ENCODE measurements around the gene PDE6C. TPM values are rescaled to one million over a fixed set of nuclear protein-coding genes. Genes with fewer than 3 reads are reported as not detected.

Gene PDE6C
- total RNA-seq, 2 donors from 2014 or later: not detected

DNA sequence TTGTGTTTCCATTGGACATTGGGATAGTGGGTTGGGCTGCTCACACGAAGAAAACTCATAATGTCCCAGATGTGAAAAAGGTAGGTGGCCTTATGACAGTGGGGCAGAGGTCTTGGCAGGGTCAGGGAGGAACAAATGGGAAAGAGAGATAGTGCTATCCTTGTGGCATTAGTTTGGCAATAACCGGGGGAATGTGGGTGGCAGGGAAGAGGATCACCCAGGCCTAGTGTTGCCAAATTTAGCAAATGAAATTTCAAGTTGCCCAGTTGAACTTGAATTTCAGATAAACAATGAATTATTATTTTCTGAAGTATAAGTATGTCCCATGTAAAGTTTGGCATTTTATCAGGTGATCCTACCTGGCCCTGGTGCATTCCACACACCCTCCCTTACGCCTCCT is 789 bp downstream of the PDE6C start:
- DNase-seq: no peak
- WGBS, 2 experiments (ENCODE audit: insufficient coverage in 1 of 2, insufficient read length in 1 of 2): 89 to 100% methylated on average over 1 to 3 of the region's 3 CpGs
- no peak overlapping the region for H3K9ac ChIP-seq (ENCODE audit: extremely low read depth, low read length, poor library complexity, severe bottlenecking)
- no peak overlapping the region for H3K4me3 ChIP-seq (ENCODE audit: low read length)
- no peaks in the 10 kb centered on the region for H3K9me3 Mint-ChIP-seq
- TF ChIP-seq, protein P1, sequence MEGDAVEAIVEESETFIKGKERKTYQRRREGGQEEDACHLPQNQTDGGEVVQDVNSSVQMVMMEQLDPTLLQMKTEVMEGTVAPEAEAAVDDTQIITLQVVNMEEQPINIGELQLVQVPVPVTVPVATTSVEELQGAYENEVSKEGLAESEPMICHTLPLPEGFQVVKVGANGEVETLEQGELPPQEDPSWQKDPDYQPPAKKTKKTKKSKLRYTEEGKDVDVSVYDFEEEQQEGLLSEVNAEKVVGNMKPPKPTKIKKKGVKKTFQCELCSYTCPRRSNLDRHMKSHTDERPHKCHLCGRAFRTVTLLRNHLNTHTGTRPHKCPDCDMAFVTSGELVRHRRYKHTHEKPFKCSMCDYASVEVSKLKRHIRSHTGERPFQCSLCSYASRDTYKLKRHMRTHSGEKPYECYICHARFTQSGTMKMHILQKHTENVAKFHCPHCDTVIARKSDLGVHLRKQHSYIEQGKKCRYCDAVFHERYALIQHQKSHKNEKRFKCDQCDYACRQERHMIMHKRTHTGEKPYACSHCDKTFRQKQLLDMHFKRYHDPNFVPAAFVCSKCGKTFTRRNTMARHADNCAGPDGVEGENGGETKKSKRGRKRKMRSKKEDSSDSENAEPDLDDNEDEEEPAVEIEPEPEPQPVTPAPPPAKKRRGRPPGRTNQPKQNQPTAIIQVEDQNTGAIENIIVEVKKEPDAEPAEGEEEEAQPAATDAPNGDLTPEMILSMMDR (conservative IDR thresholded peaks at IDR 0.05): no peak
- no peak overlapping the region for H3K27ac ChIP-seq (ENCODE audit: low read depth, low read length)
- peaks cover 2% of the 10 kb centered on the region for H3K4me1 ChIP-seq (ENCODE audit: control insufficient read depth, insufficient read depth, low read length)
- H3K4me3 Mint-ChIP-seq: no peak overlapping the region
- H3K27me3 Mint-ChIP-seq (ENCODE audit: insufficient read depth): peaks cover 6% of the 10 kb centered on the region
- H3K27me3 ChIP-seq (ENCODE audit: control insufficient read depth, insufficient read depth, low read length, poor library complexity, severe bottlenecking): peaks cover 9% of the 10 kb centered on the region
- H3K36me3 Mint-ChIP-seq (ENCODE audit: low read depth): no peaks in the 10 kb centered on the region
- H3K27ac Mint-ChIP-seq: no peak overlapping the region
- peaks cover 31% of the 10 kb centered on the region for H3K4me1 Mint-ChIP-seq
- H3K36me3 ChIP-seq (ENCODE audit: control insufficient read depth, insufficient read depth, low read length): no peaks in the 10 kb centered on the region
- H3K9me3 ChIP-seq (ENCODE audit: control insufficient read depth, low read length): no peaks in the 10 kb centered on the region

DNA sequence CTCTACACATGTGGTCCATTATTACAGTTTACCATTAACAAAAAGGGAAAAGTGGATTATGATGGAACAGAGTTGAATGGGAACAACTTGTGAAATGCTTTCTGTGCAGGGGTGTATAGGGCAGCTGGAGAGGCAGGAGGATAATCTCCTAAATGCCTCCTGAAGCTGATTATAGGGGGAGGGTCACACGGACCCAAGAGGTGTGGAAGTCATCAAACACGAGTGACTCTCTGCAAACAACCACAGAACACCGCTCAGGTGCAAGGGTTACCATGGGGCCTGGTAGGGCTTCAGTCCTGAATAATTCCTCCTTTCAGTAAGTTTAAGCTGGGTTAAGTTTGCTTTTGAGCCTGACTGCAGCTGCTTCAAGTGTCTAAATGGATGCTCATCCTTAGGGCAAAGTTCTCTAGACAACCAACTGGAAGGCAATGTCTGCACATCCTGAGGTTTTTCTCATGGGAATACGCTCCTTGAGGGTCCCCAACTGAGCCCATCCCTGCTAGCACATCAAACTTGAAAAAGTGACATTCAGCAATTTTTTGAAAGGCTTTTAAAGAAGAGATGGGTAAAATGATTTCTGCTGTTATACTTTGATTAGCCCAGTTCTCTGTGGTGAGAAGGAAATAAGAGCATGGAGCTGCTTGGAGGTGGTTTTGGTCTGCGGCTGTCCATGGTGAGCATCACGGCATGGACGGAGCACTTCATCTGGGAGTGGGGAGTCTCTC is 1.9 kb downstream of the PDE6C start:
- no peaks in the 10 kb centered on the region for H3K36me3 ChIP-seq (ENCODE audit: control insufficient read depth, insufficient read depth, low read length)
- no peak overlapping the region for H3K4me3 Mint-ChIP-seq
- no peak overlapping the region for H3K4me3 ChIP-seq (ENCODE audit: low read length)
- H3K9ac ChIP-seq (ENCODE audit: extremely low read depth, low read length, poor library complexity, severe bottlenecking): no peak overlapping the region
- H3K27me3 Mint-ChIP-seq (ENCODE audit: insufficient read depth): peaks cover 6% of the 10 kb centered on the region
- peaks cover 35% of the 10 kb centered on the region for H3K4me1 Mint-ChIP-seq
- no peak overlapping the region for H3K27ac ChIP-seq (ENCODE audit: low read depth, low read length)
- H3K9me3 ChIP-seq (ENCODE audit: control insufficient read depth, low read length): no peaks in the 10 kb centered on the region
- H3K9me3 Mint-ChIP-seq: no peaks in the 10 kb centered on the region
- peaks cover 5% of the 10 kb centered on the region for H3K27me3 ChIP-seq (ENCODE audit: control insufficient read depth, insufficient read depth, low read length, poor library complexity, severe bottlenecking)
- DNase-seq: no peak
- TF ChIP-seq, protein P1 (conservative IDR thresholded peaks at IDR 0.05): no peak
- WGBS, 2 experiments (ENCODE audit: insufficient coverage in 1 of 2, insufficient read length in 1 of 2): 81 to 89% methylated on average over 5 to 7 of the region's 7 CpGs
- no peak overlapping the region for H3K27ac Mint-ChIP-seq
- H3K4me1 ChIP-seq (ENCODE audit: control insufficient read depth, insufficient read depth, low read length): peaks cover 8% of the 10 kb centered on the region
- no peaks in the 10 kb centered on the region for H3K36me3 Mint-ChIP-seq (ENCODE audit: low read depth)

DNA sequence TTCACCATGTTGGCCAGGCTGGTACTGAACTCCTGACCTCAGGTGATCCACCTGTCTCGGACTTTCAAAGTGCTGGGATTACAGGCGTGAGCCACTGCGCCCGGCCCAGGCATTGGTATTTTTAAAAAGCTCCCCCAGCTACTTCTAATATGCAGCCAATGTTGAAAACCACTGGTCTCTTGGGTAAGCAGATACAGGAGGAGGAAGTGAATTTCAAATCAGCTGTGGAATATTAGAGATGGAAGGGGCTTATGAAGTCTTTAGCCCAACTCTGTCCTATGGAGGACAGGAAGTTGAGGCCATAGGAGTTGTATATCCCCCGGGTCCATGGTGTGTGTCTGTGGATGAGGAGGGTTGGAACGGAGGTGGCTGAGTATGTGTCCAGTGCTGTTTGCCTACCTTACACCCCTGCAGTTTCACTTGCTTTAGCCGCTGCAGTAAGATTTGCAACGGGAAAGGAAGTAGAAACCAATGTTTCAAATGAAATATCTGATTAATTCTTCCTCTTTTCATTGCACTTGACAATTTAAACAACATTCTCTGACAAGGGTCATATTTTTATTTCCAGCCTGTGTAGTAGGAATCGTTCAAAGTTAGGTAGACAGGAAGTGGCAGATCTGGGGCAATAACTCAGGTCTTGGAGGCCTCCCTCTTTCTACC is 3.4 kb downstream of the PDE6C start:
- no peaks in the 10 kb centered on the region for H3K9me3 Mint-ChIP-seq
- no peak overlapping the region for H3K4me3 ChIP-seq (ENCODE audit: low read length)
- H3K4me3 Mint-ChIP-seq: no peak overlapping the region
- peaks cover 3% of the 10 kb centered on the region for H3K27me3 Mint-ChIP-seq (ENCODE audit: insufficient read depth)
- DNase-seq: no peak
- WGBS, 2 experiments (ENCODE audit: insufficient coverage in 1 of 2, insufficient read length in 1 of 2): 97 to 100% methylated on average over 3 to 9 of the region's 9 CpGs
- H3K36me3 ChIP-seq (ENCODE audit: control insufficient read depth, insufficient read depth, low read length): no peaks in the 10 kb centered on the region
- H3K36me3 Mint-ChIP-seq (ENCODE audit: low read depth): no peaks in the 10 kb centered on the region
- H3K27ac Mint-ChIP-seq: no peak overlapping the region
- H3K4me1 ChIP-seq (ENCODE audit: control insufficient read depth, insufficient read depth, low read length): peaks cover 8% of the 10 kb centered on the region
- H3K27me3 ChIP-seq (ENCODE audit: control insufficient read depth, insufficient read depth, low read length, poor library complexity, severe bottlenecking): peaks cover 11% of the 10 kb centered on the region
- no peak overlapping the region for H3K27ac ChIP-seq (ENCODE audit: low read depth, low read length)
- H3K4me1 Mint-ChIP-seq: peaks cover 35% of the 10 kb centered on the region
- H3K9me3 ChIP-seq (ENCODE audit: control insufficient read depth, low read length): no peaks in the 10 kb centered on the region
- no peak overlapping the region for H3K9ac ChIP-seq (ENCODE audit: extremely low read depth, low read length, poor library complexity, severe bottlenecking)
- TF ChIP-seq, protein P1 (conservative IDR thresholded peaks at IDR 0.05): no peak

All from endodermal cell (in vitro differentiated cells).